GM10248 (cell line): ENCODE results near the gene NGFR.

ENCODE experiments used
- CTCF ChIA-PET: fragments of 300-600 bp; sonication (Branson Sonifier 250); formaldehyde crosslinking; extraction: SDS; loops from one replicate; lab custom pipeline; 2021; ENCODE audit warnings: antibody characterized with exemption; lab: Yijun Ruan, JAX
- POLR2A ChIA-PET: fragments of 350-650 bp; sonication (Branson Sonifier 250); formaldehyde crosslinking; extraction: SDS; loops from one replicate; lab custom pipeline; 2020; ENCODE audit warnings: antibody characterized with exemption; lab: Yijun Ruan, JAX
- DNase-seq: peaks from one replicate; pipeline ENCODE4 v3.0.0; 2012; ENCODE audit errors: extremely low spot score
- TF ChIP-seq, protein P1 (sequence below): IDR thresholded peaks from 2 replicates; pipeline ENCODE4 v1.5.1; 2012; ENCODE audit warnings: mild to moderate bottlenecking, low read depth; ENCODE audit errors: extremely low read depth, missing control alignments, control extremely low read depth

Gene NGFR

DNA sequence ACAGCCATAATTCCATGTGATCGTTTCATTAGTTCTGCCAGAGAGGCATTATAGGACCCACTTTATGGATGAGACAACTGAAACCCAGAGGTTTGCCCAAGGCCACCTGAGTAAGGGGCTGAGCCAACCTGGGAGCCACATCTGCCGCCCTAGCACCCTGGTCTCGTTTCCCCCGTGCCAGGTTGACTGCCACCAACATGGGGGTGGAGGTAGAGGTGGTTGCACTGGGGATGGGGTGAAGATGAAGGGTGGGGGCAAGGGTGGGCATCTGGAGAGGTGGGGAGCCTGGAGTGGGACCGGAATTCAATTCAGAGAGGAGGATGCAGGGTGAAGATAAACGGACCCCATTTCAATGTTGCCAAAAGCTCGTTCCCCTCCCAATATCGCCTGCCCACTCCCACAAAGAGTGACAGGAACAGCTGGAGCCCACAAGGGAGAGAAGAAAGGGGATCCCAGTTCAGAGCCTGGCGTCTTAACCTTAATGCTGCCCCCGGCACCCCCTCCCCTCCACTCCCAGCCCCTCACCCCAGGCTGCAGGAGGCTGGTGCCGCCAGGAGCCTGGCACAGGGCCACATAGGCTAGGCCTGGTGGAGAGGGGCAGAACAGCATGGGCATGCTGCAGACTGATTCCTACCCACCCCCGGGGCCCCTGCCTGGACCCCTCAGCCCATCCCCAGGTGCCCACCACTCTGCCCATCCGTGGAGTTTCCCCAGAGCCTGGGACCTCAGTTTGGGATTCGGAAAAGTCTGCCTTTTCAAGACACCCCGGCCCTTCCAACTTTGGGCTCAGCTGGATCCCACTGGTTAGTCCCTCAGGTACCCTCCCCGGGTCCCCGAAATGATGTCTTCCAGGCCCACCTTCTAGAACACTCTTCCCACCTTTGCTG, 29.6 kb downstream of the NGFR start:
- no peak for DNase-seq
- ChIA-PET CTCF (interaction anchor here (1.0 to 6.4 kb wide), 2 partner anchors 31 to 32 kb away, joined by 3 to 39 read pairs; no protein-coding TSS in a partner anchor), POLR2A (no interaction called here)
- TF ChIP-seq, protein P1, sequence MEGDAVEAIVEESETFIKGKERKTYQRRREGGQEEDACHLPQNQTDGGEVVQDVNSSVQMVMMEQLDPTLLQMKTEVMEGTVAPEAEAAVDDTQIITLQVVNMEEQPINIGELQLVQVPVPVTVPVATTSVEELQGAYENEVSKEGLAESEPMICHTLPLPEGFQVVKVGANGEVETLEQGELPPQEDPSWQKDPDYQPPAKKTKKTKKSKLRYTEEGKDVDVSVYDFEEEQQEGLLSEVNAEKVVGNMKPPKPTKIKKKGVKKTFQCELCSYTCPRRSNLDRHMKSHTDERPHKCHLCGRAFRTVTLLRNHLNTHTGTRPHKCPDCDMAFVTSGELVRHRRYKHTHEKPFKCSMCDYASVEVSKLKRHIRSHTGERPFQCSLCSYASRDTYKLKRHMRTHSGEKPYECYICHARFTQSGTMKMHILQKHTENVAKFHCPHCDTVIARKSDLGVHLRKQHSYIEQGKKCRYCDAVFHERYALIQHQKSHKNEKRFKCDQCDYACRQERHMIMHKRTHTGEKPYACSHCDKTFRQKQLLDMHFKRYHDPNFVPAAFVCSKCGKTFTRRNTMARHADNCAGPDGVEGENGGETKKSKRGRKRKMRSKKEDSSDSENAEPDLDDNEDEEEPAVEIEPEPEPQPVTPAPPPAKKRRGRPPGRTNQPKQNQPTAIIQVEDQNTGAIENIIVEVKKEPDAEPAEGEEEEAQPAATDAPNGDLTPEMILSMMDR, result no peak

DNA sequence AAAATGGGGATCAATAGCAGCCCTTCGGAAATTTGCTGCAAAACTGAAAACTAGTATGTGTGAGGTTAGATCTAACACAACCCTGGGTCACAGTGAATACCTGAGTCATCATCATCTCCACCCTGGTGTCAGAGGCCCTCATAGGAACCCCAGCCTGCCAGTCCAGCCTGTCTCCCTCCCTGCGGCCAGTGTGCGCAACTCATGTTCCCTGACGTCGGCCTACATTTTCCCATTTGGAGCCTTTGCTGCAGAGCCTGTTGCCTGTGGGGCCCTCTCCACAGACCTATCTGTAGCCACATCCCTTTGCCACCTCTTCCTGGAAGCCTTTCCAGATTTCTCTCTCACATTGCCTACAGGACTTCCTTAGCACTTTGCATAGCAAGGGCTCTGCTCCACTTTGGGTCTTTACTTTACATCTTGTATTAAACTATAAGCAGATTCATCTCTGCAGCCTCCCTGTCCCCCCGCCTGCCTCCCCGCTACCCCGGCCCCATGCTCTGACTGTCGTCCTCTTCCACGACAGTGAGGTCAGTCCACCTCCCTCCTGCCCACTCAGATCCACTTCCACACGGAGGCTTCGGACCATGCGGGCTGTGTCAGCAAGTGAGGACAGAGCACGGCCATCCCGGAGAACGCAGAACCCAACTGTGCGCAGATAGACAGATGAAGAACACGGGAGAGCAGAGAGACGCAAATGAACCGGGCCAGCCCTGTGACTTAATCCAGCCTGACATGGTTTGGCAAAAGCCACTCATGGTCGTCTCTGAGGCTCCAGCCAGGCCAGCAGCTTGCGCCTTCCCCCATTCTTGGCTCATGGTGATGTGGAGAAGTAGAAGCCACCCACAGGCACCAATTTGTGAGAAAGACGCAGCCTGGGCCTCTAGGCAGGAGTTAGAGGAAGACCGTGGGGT, 31.0 kb downstream of the NGFR start:
- TF ChIP-seq, protein P1, result no peak
- POLR2A ChIA-PET, result no interaction called here
- DNase-seq, result no peak
- CTCF ChIA-PET, result interaction anchor here (1.6 to 2.2 kb wide), 2 partner anchors 10 to 31 kb away, joined by 4 to 7 read pairs; no protein-coding TSS in a partner anchor

DNA sequence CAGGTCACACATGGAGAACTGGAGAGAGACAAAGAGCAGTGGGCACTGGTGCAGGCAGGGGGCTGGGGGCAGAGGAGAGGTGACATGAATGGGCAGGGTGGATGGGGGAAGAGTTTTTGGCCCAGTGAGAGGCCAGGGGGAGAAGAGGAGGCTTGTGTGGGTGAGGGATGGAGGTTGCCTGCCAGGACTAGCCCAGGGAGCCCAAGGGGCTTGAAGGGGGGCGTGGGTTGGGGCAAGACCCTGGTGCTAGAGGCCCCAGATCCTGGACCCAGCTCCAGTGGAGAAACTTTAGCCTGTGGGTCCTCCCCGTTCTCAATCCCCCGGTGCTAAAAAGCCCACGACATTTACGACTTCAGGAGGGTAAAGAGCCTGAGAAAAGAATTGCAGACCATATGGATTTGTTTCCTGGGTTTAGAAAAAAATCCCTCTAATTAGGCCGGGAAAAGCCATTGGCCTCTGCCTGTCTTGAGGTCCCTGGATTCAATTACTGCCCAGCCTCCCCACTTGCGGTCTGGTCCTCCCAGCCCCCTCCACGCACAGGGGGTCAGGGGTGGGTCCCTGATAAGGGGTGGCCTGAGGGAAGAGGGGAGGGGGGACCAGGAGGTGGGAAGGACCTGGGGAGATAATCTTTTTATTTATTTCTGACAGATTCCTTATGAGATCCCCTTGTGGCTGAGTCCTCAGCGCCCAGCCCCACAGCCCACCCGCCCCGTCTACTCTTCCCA, 33.0 kb downstream of the NGFR start:
- POLR2A ChIA-PET, result no interaction called here
- TF ChIP-seq, protein P1, result no peak
- CTCF ChIA-PET, result interaction anchor here (1.6 to 2.2 kb wide), 2 partner anchors 12 to 29 kb away, joined by 4 to 7 read pairs; no protein-coding TSS in a partner anchor
- no peak for DNase-seq

DNA sequence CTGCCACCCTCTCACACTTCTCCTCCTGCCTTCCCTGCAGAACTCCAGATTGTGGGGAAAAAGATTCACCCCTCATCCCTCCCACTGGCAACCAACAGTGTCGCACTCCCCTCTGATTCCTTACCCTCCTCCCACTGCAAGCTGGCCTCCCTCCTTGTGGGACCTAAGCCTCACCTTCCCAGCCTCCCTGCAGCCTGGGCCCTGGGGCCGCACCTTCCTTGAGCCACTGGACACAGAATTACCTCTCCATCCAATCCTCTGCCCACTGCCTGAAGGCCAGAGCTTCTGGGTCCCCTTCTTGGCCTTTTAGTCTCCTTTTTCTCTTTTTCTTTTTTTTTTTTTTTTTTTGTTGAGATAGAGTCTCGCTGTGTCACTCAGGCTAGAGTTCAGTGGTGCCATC, 33.9 kb downstream of the NGFR start:
- ChIA-PET POLR2A (no interaction called here), CTCF (interaction anchor here (2.1 kb wide), 1 partner anchor 28 kb away, joined by 10 read pairs; no protein-coding TSS in a partner anchor)
- DNase-seq, result no peak

DNA sequence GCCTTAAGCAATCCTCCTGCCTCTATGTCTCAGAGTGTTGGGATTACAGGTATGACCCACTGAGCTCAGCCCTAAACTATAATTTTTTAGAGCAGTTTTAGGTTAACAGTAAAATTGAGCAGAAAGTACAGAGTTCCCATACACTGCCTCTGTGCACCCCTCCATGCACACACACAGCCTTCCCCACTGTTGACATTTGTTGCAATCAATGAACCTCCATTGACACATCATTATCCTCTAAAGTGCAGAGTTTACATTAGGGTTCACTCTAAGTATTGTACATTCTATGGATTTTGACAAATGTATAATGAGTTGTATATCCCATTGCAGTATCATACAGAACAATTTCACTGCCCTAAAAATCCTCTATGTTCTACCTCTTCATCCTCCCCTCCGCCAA, 35.0 kb downstream of the NGFR start:
- POLR2A ChIA-PET, result no interaction called here
- TF ChIP-seq, protein P1, result no peak
- no peak for DNase-seq
- CTCF ChIA-PET, result interaction anchor here (2.1 kb wide), 1 partner anchor 27 kb away, joined by 10 read pairs; no protein-coding TSS in a partner anchor

More for the DNA sequence above, 33.9 kb downstream of the NGFR start:
- TF ChIP-seq, protein P1, result no peak
